HL-60 (cell line): ENCODE measurements around the gene PRODH.

Experiments
- CTCF ChIP-seq: IDR thresholded peaks from one replicate; pipeline ENCODE4 v1.5.1; 2011; ENCODE audit warnings: low read length, control low read depth, inconsistent platforms; ENCODE audit not compliant: insufficient read depth
- GABPA ChIP-seq: IDR thresholded peaks from 2 replicates; pipeline ENCODE4 v1.6.1; 2012; ENCODE audit warnings: low read depth
- POLR2AphosphoS5 ChIP-seq: IDR thresholded peaks from 2 replicates; pipeline ENCODE4 v1.6.1; 2012; ENCODE audit warnings: low read depth
- REST ChIP-seq: IDR thresholded peaks from 2 replicates; pipeline ENCODE4 v1.6.1; 2012; ENCODE audit warnings: low read depth; ENCODE audit not compliant: insufficient replicate concordance

GRCh38 chr22:18962308-18962635 lies 26.2 kb upstream of the PRODH start:
- TF ChIP-seq CTCF (no peak), GABPA (no peak), POLR2AphosphoS5 (no peak), REST (no peak)
